Uterus (tissue), 2 donors: ENCODE measurements around the gene NTPCR.

Experiments used
- POLR2A ChIP-seq, 2 donors: fragments of 450-650 bp; IDR thresholded peaks; one replicate each; pipeline ENCODE4 v1.6.1; 2016; ENCODE audit warnings: antibody characterized with exemption in 2 of 2, mild to moderate bottlenecking in 1 of 2, moderate library complexity in 1 of 2
- TF ChIP-seq, protein P1 (sequence below), 4 experiments: fragments of 200-600 bp in 2 of 4; fragments of 450-650 bp in 2 of 4; sonication (generic) in 2 of 4; IDR thresholded peaks; one replicate each; pipeline ENCODE4 v1.5.1; 2016 to 2019; ENCODE audit warnings: antibody characterized with exemption in 4 of 4, mild to moderate bottlenecking in 2 of 4, moderate library complexity in 1 of 4

DNA sequence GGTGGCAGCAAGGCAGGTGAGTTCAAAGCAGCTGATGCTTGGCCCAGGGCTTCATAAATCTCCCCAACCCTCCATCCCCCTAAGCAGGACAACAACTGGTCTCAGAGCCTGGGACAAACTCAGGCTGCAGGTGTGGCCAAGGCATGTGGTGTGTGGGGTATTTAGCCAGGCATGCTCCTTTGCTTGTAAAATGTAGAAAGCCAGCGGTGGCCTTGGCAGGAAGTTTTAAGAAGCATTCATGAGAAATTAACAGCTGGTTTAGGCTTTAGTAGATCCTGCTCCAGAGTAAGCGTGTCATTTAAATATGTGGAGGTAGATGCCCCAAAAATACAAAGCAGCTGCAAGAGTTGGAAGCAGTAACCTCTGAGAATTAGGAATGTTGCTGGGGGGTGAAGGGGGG, 44.8 kb downstream of the NTPCR start:
- TF ChIP-seq POLR2A (IDR thresholded peaks at IDR 0.05) = no peak
- TF ChIP-seq, protein P1, sequence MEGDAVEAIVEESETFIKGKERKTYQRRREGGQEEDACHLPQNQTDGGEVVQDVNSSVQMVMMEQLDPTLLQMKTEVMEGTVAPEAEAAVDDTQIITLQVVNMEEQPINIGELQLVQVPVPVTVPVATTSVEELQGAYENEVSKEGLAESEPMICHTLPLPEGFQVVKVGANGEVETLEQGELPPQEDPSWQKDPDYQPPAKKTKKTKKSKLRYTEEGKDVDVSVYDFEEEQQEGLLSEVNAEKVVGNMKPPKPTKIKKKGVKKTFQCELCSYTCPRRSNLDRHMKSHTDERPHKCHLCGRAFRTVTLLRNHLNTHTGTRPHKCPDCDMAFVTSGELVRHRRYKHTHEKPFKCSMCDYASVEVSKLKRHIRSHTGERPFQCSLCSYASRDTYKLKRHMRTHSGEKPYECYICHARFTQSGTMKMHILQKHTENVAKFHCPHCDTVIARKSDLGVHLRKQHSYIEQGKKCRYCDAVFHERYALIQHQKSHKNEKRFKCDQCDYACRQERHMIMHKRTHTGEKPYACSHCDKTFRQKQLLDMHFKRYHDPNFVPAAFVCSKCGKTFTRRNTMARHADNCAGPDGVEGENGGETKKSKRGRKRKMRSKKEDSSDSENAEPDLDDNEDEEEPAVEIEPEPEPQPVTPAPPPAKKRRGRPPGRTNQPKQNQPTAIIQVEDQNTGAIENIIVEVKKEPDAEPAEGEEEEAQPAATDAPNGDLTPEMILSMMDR (IDR thresholded peaks at IDR 0.05) = no peak
